K562 (cell line): Measurements from ENCODE around the gene PLXDC1. TPM values are rescaled to one million over a fixed set of nuclear protein-coding genes. Genes with fewer than 3 reads are reported as not detected.

ENCODE experiments used
- AFF1 ChIP-seq, 2 experiments: fragments of 450-650 bp; IDR thresholded peaks; 2 replicates each; pipeline ENCODE4 v1.6.1; 2018; ENCODE audit warnings: mild to moderate bottlenecking in 2 of 2, low read depth in 1 of 2; ENCODE audit not compliant: partially characterized antibody in 2 of 2
- CCNT2 ChIP-seq: IDR thresholded peaks from 2 replicates; pipeline ENCODE4 v1.6.1; 2011; ENCODE audit warnings: borderline replicate concordance, low read depth, mild to moderate bottlenecking, moderate library complexity, mixed read lengths, low read length; ENCODE audit not compliant: insufficient read length; ENCODE audit errors: extremely low read depth
- ELF1 ChIP-seq: fragments of 200-800 bp; sonication (Bioruptor generic); IDR thresholded peaks from 2 replicates; pipeline ENCODE4 v1.6.1; 2016; ENCODE audit warnings: missing genetic modification characterization, missing compliant biosample characterization
- ETS2 ChIP-seq: IDR thresholded peaks from 2 replicates; pipeline ENCODE4 v1.6.1; 2016; ENCODE audit warnings: borderline replicate concordance, missing genetic modification characterization, mild to moderate bottlenecking, moderate library complexity, missing compliant biosample characterization; ENCODE audit not compliant: poor library complexity, severe bottlenecking
- GABPB1 ChIP-seq: sonication (generic); formaldehyde crosslinking; IDR thresholded peaks from 2 replicates; pipeline ENCODE4 v1.8.0; 2022; ENCODE audit warnings: mild to moderate bottlenecking, missing genetic modification reagents
- HCFC1 ChIP-seq: IDR thresholded peaks from 2 replicates; pipeline ENCODE4 v1.6.1; 2012; ENCODE audit warnings: low read depth, low read length, improper control_type of control experiment
- HSF4 ChIP-seq: fragments of 250-450 bp; sonication (Bioruptor Pico); IDR thresholded peaks from 2 replicates; pipeline ENCODE4 v2.1.2; 2022; ENCODE audit warnings: mild to moderate bottlenecking, moderate library complexity, borderline replicate concordance
- ILK ChIP-seq: fragments of 450-650 bp; IDR thresholded peaks from 2 replicates; pipeline ENCODE4 v1.6.1; 2016; ENCODE audit warnings: missing genetic modification characterization, low read depth, mild to moderate bottlenecking, missing compliant biosample characterization, moderate library complexity, borderline replicate concordance
- KDM1A ChIP-seq, 2 experiments: fragments of 450-650 bp; IDR thresholded peaks; 2 replicates each; pipeline ENCODE4 v1.6.1; 2016; ENCODE audit warnings: mild to moderate bottlenecking in 2 of 2
- MED1 ChIP-seq: sonication (generic); formaldehyde crosslinking; IDR thresholded peaks from 2 replicates; pipeline ENCODE4 v1.8.1; 2023; ENCODE audit warnings: missing genetic modification reagents, borderline replicate concordance
- MEF2D ChIP-seq: conservative IDR thresholded peaks from 2 replicates; pipeline ENCODE4 v1.6.1; 2016; ENCODE audit warnings: low read depth, missing genetic modification characterization, missing compliant biosample characterization
- NELFE ChIP-seq: IDR thresholded peaks from 2 replicates; pipeline ENCODE4 v1.6.1; 2011; ENCODE audit warnings: mild to moderate bottlenecking; ENCODE audit not compliant: insufficient read depth, insufficient read length
- PTRF ChIP-seq: fragments of 450-650 bp; IDR thresholded peaks from 2 replicates; pipeline ENCODE4 v1.6.1; 2016; ENCODE audit warnings: mild to moderate bottlenecking, missing genetic modification characterization, missing compliant biosample characterization
- SMARCA5 ChIP-seq: fragments of 450-650 bp; IDR thresholded peaks from 2 replicates; pipeline ENCODE4 v1.6.1; 2016
- ZFP91 ChIP-seq: sonication (generic); formaldehyde crosslinking; IDR thresholded peaks from 2 replicates; pipeline ENCODE4 v1.8.0; 2022; ENCODE audit warnings: mild to moderate bottlenecking, missing genetic modification reagents
- ZNF274 ChIP-seq: IDR thresholded peaks from 2 replicates; pipeline ENCODE4 v1.6.1; 2011; ENCODE audit warnings: low read depth, mild to moderate bottlenecking, low read length, moderate library complexity, borderline replicate concordance
- polyA plus RNA-seq, 8 experiments: library from polyadenylated mRNA; depleted of rRNA in 4 of 8; stranded (reverse) in 5 of 8; unstranded in 3 of 8; fragments of >200 nt; fragmentation: Nextera tagmentation in 2 of 8; fragmentation: Illumina TruSeq in 1 of 8; extraction: Ambion mirVana in 2 of 8; extraction: Trizol in 1 of 8; gene quantifications; 2 replicates each; pipeline versions ENCODE4 v1.2.1 to v1.2.3, GENCODE V29; 2011 to 2014; ENCODE audit warnings: inconsistent platforms in 1 of 8, missing spikeins in 1 of 8
- total RNA-seq, 7 experiments: library from RNA; depleted of rRNA in 6 of 7; stranded (reverse); fragments of >200 nt in 6 of 7; fragmentation: Illumina TruSeq in 2 of 7; extraction: Trizol in 2 of 7; gene quantifications; 2 replicates each; pipeline versions ENCODE4 v1.2.1 to v1.2.3, GENCODE V29; 2011 to 2021; ENCODE audit warnings: low replicate concordance in 1 of 7
- TF ChIP-seq, protein P1 (sequence below): IDR thresholded peaks from 2 replicates; pipeline ENCODE4 v1.6.1; 2011; ENCODE audit warnings: borderline replicate concordance, low read depth, mild to moderate bottlenecking, moderate library complexity, low read length; ENCODE audit not compliant: insufficient read depth, poor library complexity, severe bottlenecking
- TF ChIP-seq, protein P2 (sequence below): IDR thresholded peaks from 2 replicates; pipeline ENCODE4 v1.6.1; 2014; ENCODE audit warnings: antibody characterized with exemption

The PLXDC1 gene
- total and polyA plus RNA-seq, 9 of the 15 experiments (the other 6 are each of a cell fraction or from before 2014, with no cell fraction given) = not detected

- TF ChIP-seq, protein P1, sequence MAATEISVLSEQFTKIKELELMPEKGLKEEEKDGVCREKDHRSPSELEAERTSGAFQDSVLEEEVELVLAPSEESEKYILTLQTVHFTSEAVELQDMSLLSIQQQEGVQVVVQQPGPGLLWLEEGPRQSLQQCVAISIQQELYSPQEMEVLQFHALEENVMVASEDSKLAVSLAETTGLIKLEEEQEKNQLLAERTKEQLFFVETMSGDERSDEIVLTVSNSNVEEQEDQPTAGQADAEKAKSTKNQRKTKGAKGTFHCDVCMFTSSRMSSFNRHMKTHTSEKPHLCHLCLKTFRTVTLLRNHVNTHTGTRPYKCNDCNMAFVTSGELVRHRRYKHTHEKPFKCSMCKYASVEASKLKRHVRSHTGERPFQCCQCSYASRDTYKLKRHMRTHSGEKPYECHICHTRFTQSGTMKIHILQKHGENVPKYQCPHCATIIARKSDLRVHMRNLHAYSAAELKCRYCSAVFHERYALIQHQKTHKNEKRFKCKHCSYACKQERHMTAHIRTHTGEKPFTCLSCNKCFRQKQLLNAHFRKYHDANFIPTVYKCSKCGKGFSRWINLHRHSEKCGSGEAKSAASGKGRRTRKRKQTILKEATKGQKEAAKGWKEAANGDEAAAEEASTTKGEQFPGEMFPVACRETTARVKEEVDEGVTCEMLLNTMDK = no peak
- TF ChIP-seq SMARCA5 = no peak
- no peak for TF ChIP-seq KDM1A (IDR thresholded peaks at IDR 0.05)
- no peak for TF ChIP-seq PTRF (tag)
- TF ChIP-seq ELF1 = 0 out of 2 replicates have a peak, but pooled peaks have one; percentile 47
- no peak; the same call in 1 of the 2 replicates for TF ChIP-seq HCFC1
- peak in 1 of 2 experiments; percentile 74 for TF ChIP-seq AFF1 (IDR thresholded peaks at IDR 0.05; ENCODE audit: low read depth in 1 of 2, partially characterized antibody in 2 of 2)
- TF ChIP-seq MED1 (CRISPR knock-in tag) = no peak
- no peak for TF ChIP-seq ZNF274
- TF ChIP-seq ILK = no peak
- TF ChIP-seq, protein P2, sequence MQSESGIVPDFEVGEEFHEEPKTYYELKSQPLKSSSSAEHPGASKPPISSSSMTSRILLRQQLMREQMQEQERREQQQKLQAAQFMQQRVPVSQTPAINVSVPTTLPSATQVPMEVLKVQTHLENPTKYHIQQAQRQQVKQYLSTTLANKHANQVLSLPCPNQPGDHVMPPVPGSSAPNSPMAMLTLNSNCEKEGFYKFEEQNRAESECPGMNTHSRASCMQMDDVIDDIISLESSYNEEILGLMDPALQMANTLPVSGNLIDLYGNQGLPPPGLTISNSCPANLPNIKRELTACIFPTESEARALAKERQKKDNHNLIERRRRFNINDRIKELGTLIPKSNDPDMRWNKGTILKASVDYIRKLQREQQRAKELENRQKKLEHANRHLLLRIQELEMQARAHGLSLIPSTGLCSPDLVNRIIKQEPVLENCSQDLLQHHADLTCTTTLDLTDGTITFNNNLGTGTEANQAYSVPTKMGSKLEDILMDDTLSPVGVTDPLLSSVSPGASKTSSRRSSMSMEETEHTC = no peak
- no peak for TF ChIP-seq ETS2
- TF ChIP-seq MEF2D (tag) = no peak
- TF ChIP-seq NELFE = no peak
- no peak for TF ChIP-seq HSF4 (CRISPR knock-in tag)
- no peak for TF ChIP-seq CCNT2
- TF ChIP-seq GABPB1 (CRISPR knock-in tag) = no peak
- TF ChIP-seq ZFP91 (CRISPR knock-in tag) = no peak
Observed at GRCh38 chr17:39153599-39154051, 2.2 kb upstream of the PLXDC1 start (continued).
